ENCODE data around the gene NCAM1. TPM values are rescaled to one million over a fixed set of nuclear protein-coding genes. Genes with fewer than 3 reads are reported as not detected.

The NCAM1 gene
- total RNA-seq, 2 experiments from 2014 or later, result 0.34 TPM; not detected in 1

- ATAC-seq (ENCODE audit: poor library complexity), result no peak
These were observed 280.4 kb downstream of the NCAM1 start for GRCh38 chr11:113241636-113242054.

GRCh38 chr11:113242060-113242459, 280.8 kb downstream of the NCAM1 start:
- ChIA-PET CTCF (no interaction called here), POLR2A (no interaction called here)
- Histone ChIP-seq H3K4me3 (ENCODE audit: low read length) (no peak overlapping the region), H3K36me3 (ENCODE audit: insufficient read depth, low read length) (no peaks in the 10 kb centered on the region), H3K9me3 (ENCODE audit: control insufficient read depth in 1 of 2, insufficient read depth in 1 of 2, low read length in 2 of 2) (no peaks in the 10 kb centered on the region), H3K27me3 (ENCODE audit: control insufficient read depth in 1 of 2, insufficient read depth in 2 of 2, low read length in 2 of 2) (peaks cover 2 to 3% of the 10 kb centered on the region in 2 experiments), H3K27ac (ENCODE audit: low read depth in 1 of 2, low read length in 2 of 2) (no peak overlapping the region), H3K4me1 (ENCODE audit: insufficient read depth, low read length) (peaks cover 8% of the 10 kb centered on the region)
- H3K9me3 Mint-ChIP-seq, result no peaks in the 10 kb centered on the region
- peaks cover 14% of the 10 kb centered on the region for H3K4me1 Mint-ChIP-seq (ENCODE audit: low read depth)
- intact Hi-C loops (cut with DNase I, micrococcal nuclease), result no loop called here
- TF ChIP-seq CTCF (IDR thresholded peaks at IDR 0.05), result no peak
- no peaks in the 10 kb centered on the region for H3K36me3 Mint-ChIP-seq (ENCODE audit: low read depth)
- ATAC-seq (ENCODE audit: poor library complexity), result no peak
- no peak for DNase-seq
- peaks cover 51% of the 10 kb centered on the region for H3K27me3 Mint-ChIP-seq
- no peak overlapping the region for H3K27ac Mint-ChIP-seq
- H3K4me3 Mint-ChIP-seq, result no peak overlapping the region

More at GRCh38 chr11:113241636-113242054, 280.4 kb downstream of the NCAM1 start:
- H3K36me3 Mint-ChIP-seq (ENCODE audit: low read depth), result no peaks in the 10 kb centered on the region
- H3K4me3 Mint-ChIP-seq, result no peak overlapping the region
- Histone ChIP-seq H3K4me3 (ENCODE audit: low read length) (no peak overlapping the region), H3K27ac (ENCODE audit: low read depth in 1 of 2, low read length in 2 of 2) (no peak overlapping the region), H3K27me3 (ENCODE audit: control insufficient read depth in 1 of 2, insufficient read depth in 2 of 2, low read length in 2 of 2) (peaks cover 2 to 3% of the 10 kb centered on the region in 2 experiments), H3K4me1 (ENCODE audit: insufficient read depth, low read length) (peaks cover 8% of the 10 kb centered on the region), H3K36me3 (ENCODE audit: insufficient read depth, low read length) (no peaks in the 10 kb centered on the region), H3K9me3 (ENCODE audit: control insufficient read depth in 1 of 2, insufficient read depth in 1 of 2, low read length in 2 of 2) (no peaks in the 10 kb centered on the region)
- peaks cover 47% of the 10 kb centered on the region for H3K27me3 Mint-ChIP-seq
- H3K27ac Mint-ChIP-seq, result no peak overlapping the region
- DNase-seq, result no peak
- TF ChIP-seq CTCF (IDR thresholded peaks at IDR 0.05), result no peak
- no peaks in the 10 kb centered on the region for H3K9me3 Mint-ChIP-seq
- intact Hi-C loops (cut with DNase I, micrococcal nuclease), result no loop called here
- ChIA-PET POLR2A (no interaction called here), CTCF (no interaction called here)
- H3K4me1 Mint-ChIP-seq (ENCODE audit: low read depth), result peaks cover 14% of the 10 kb centered on the region

- Mint-ChIP-seq H3K4me1 (ENCODE audit: low read depth) (peaks cover 14% of the 10 kb centered on the region), H3K27me3 (peaks cover 58% of the 10 kb centered on the region), H3K9me3 (no peaks in the 10 kb centered on the region), H3K36me3 (ENCODE audit: low read depth) (no peaks in the 10 kb centered on the region), H3K27ac (no peak overlapping the region), H3K4me3 (peak overlapping the region; percentile 23)
- ChIA-PET CTCF (no interaction called here), POLR2A (no interaction called here)
- intact Hi-C loops (cut with DNase I, micrococcal nuclease), result no loop called here
- no peak overlapping the region for H3K27ac ChIP-seq (ENCODE audit: low read depth in 1 of 2, low read length in 2 of 2)
- H3K4me3 ChIP-seq (ENCODE audit: low read length), result peak overlapping the region; percentile 44
- ATAC-seq (ENCODE audit: poor library complexity) (peak; percentile 34), DNase-seq (peak in 5 of 14 experiments; percentile 7 to 37 (median 16))
- H3K36me3 ChIP-seq (ENCODE audit: insufficient read depth, low read length), result no peaks in the 10 kb centered on the region
- TF ChIP-seq CTCF (IDR thresholded peaks at IDR 0.05), result no peak
- H3K9me3 ChIP-seq (ENCODE audit: control insufficient read depth in 1 of 2, insufficient read depth in 1 of 2, low read length in 2 of 2), result no peaks in the 10 kb centered on the region
- peaks cover 8% of the 10 kb centered on the region for H3K4me1 ChIP-seq (ENCODE audit: insufficient read depth, low read length)
- peaks cover 0 to 2% of the 10 kb centered on the region in 2 experiments for H3K27me3 ChIP-seq (ENCODE audit: control insufficient read depth in 1 of 2, insufficient read depth in 2 of 2, low read length in 2 of 2)
These were observed 281.7 kb downstream of the NCAM1 start for GRCh38 chr11:113242767-113243397.
